ENCODE measurements around the gene MEMO1. TPM values are rescaled to one million over a fixed set of nuclear protein-coding genes. Genes with fewer than 3 reads are reported as not detected.
"Not testable (repeated sequence)": the region's sequence is repeated elsewhere in the genome, so short reads cannot be mapped to it uniquely, and the experiment has no call there.

MEMO1 gene
- polyA plus RNA-seq, 3 donors: 35.6 to 38.4 (median 37.7) TPM

DNA sequence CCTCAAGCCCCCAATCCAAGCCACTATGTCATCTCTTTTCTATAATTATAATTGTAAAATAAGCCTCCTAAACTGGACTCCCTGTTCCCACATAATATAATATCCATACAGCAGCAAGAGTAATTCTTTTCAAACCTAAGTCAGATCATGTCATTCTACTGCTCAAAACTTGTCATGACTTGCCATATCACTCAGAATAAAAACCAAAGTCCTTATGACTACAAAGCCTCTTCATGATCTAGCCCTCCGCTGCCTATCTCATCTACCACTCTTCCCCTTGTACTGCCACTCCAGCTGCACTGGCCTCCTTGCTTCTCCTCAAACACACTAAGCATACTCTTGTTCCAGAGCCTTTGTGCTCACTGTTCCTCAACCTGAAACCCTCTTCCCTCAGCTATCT lies 69.9 kb downstream of the MEMO1 start:
- no peak for DNase-seq (ENCODE audit: extremely low read depth in 1 of 11, low read depth in 9 of 11, low spot score in 4 of 11)

DNA sequence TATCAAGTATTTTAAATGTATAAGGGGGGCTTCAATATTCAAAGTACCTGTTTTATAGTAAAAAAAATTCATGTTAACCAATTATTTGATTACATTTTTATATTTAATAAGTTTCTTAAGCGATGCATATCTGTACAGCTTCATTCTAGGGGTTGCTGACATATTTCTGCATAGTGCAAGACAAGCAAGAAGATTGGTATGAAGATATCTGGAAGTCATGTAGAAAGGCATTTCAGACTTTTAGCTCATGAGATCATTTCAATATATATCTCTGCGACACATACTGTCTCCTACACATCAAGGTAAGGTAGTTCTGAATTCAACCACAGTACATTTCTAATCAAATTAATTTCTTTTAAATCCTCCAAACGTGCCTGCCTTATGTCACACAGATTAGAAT lies 73.1 kb downstream of the MEMO1 start:
- no peak for DNase-seq (ENCODE audit: extremely low read depth in 1 of 11, low read depth in 9 of 11, low spot score in 4 of 11)

- DNase-seq (ENCODE audit: extremely low read depth in 1 of 11, low read depth in 9 of 11, low spot score in 4 of 11): no peak
Observed at GRCh38 chr2:31935370-31935769, 75.4 kb downstream of the MEMO1 start.

GRCh38 chr2:31933066-31933465 lies 77.7 kb downstream of the MEMO1 start:
- DNase-seq (ENCODE audit: extremely low read depth in 1 of 11, low read depth in 9 of 11, low spot score in 4 of 11): no peak

GRCh38 chr2:31932589-31932988 lies 78.2 kb downstream of the MEMO1 start:
- no peak for DNase-seq (ENCODE audit: extremely low read depth in 1 of 11, low read depth in 9 of 11, low spot score in 4 of 11)

GRCh38 chr2:31931916-31932315 lies 78.9 kb downstream of the MEMO1 start:
- no peak for DNase-seq (ENCODE audit: extremely low read depth in 1 of 11, low read depth in 9 of 11, low spot score in 4 of 11)

GRCh38 chr2:31925517-31925916 lies 85.3 kb downstream of the MEMO1 start:
- no peak for DNase-seq (ENCODE audit: extremely low read depth in 1 of 11, low read depth in 9 of 11, low spot score in 4 of 11)

GRCh38 chr2:31923662-31924061 lies 87.1 kb downstream of the MEMO1 start:
- DNase-seq (ENCODE audit: extremely low read depth in 1 of 11, low read depth in 9 of 11, low spot score in 4 of 11): no peak

- DNase-seq (ENCODE audit: extremely low read depth in 1 of 11, low read depth in 9 of 11, low spot score in 4 of 11): no peak
Observed at GRCh38 chr2:31922542-31923408, 88.0 kb downstream of the MEMO1 start.

- no peak for DNase-seq (ENCODE audit: extremely low read depth in 1 of 11, low read depth in 9 of 11, low spot score in 4 of 11)
Observed at GRCh38 chr2:31920962-31921361, 89.8 kb downstream of the MEMO1 start.

- no peak for DNase-seq (ENCODE audit: extremely low read depth in 1 of 11, low read depth in 9 of 11, low spot score in 4 of 11)
Observed at GRCh38 chr2:31919499-31919898, 91.3 kb downstream of the MEMO1 start.

DNA sequence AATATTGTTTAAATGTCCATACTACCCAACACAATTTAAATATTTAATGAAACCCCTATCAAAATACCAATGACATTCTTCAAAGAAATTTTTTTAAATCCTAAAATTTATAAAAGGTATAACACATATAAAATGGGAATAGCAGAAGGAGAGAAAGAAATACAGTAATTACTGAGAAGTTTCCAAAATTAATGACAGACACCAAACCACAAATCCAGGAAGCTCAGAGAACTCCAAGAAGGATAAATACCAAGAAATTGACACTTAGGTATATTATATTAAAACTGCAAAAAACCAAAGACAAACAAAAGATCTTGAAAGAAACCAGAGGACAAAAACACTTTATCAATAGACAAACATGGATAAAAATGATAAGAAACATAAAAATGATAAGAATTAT lies 101.1 kb downstream of the MEMO1 start:
- no peak for DNase-seq (ENCODE audit: extremely low read depth in 1 of 11, low read depth in 9 of 11, low spot score in 4 of 11)

- not testable (repeated sequence) for DNase-seq (ENCODE audit: extremely low read depth in 1 of 11, low read depth in 9 of 11, low spot score in 4 of 11)
Observed at GRCh38 chr2:31907491-31907890, 103.3 kb downstream of the MEMO1 start.

DNA sequence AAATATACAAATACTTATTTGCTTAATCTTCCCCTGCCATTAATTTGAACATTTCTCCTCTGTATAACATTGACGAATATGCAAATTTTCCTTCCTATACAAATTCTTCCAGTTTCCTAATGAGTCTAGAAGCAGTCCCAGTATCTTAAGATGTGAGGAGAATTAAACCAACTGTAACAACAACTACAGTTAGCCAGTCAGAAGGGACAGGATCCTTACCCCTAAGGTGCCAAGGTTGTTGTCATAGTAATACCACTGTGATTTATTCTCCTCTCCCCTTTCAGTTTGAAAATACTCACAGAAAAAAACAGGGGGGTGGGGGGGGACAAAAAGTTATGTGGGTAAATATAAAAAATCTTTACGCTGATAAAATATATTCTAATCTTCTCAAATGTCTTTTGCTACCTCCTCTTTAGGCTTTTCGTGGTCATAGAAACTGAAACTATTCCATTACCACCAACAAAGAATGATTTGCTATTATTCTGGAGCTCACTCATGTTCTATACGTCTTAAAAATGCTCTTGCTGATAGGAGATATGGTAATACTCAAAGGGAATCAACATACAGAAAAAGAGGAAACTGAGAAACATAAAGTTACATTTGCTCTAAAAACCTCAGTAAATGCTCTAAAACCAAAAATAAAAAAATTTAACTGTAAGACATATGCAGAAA lies 107.6 kb downstream of the MEMO1 start:
- DNase-seq (ENCODE audit: extremely low read depth in 1 of 11, low read depth in 9 of 11, low spot score in 4 of 11): peak in 1 of 11 donors; percentile 1

- DNase-seq (ENCODE audit: extremely low read depth in 1 of 11, low read depth in 9 of 11, low spot score in 4 of 11): no peak
Observed at GRCh38 chr2:31901900-31902299, 108.9 kb downstream of the MEMO1 start.

GRCh38 chr2:31900156-31900555 lies 110.7 kb downstream of the MEMO1 start:
- DNase-seq (ENCODE audit: extremely low read depth in 1 of 11, low read depth in 9 of 11, low spot score in 4 of 11): not testable (repeated sequence)

DNA sequence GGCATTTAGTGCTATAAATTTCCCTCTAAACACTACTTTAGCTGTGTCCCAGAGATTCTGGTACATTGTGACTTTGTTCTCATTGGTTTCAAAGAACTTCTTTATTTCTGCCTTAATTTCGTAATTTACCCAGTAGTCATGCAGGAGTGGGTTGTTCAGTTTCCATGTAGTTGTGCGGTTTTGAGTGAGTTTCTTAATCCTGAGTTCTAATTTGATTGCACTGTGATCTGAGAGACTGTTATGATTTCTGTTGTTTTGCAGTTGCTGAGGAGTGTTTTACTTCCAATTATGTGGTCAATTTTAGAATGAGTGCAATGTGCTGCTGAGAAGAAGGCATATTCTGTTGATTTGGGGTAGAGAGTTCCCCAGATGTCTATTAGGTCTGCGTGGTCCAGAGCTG lies 112.5 kb downstream of the MEMO1 start:
- DNase-seq (ENCODE audit: extremely low read depth in 1 of 11, low read depth in 9 of 11, low spot score in 4 of 11): not testable (repeated sequence)

- not testable (repeated sequence) for DNase-seq (ENCODE audit: extremely low read depth in 1 of 11, low read depth in 9 of 11, low spot score in 4 of 11)
Observed at GRCh38 chr2:31897340-31897739, 113.5 kb downstream of the MEMO1 start.

DNA sequence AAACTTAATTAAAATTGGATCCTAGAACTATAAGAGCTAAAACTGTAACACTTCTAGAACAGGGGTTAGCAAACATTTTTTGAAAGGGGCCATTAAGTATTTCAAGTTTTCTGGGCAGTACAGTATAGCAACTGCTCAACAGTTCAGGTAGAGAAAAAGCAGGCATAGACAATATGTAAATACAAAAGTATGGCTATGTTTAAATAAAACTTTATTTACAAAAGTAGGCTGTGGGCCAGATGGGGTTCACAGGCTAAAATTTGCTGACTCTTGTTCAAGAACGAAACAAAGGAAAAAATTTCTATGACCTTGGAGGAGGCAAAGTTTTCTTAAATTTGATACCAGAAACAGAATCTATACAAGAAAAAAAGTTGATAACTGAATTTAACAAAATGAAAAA lies 114.5 kb downstream of the MEMO1 start:
- DNase-seq (ENCODE audit: extremely low read depth in 1 of 11, low read depth in 9 of 11, low spot score in 4 of 11): no peak

GRCh38 chr2:31894656-31895055 lies 116.2 kb downstream of the MEMO1 start:
- no peak for DNase-seq (ENCODE audit: extremely low read depth in 1 of 11, low read depth in 9 of 11, low spot score in 4 of 11)

DNA sequence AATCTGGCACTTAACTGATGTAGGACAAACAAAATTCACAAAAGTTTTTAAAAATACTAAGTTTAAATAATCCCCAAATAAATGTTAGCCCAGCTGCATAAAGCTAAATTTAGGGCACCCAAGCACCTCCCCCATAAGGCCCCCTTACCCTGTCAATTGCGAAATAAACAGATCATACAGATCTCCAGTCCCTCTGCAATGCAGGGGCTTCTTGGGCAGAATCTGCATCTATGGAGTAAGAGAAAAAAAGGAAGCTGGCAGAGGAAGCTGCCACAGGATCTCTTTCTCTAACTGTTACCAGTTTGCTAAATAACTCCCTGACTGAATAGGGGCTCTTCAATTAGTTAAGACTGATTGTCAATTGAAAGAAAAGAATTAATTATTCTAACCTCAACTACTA lies 117.7 kb downstream of the MEMO1 start:
- no peak for DNase-seq (ENCODE audit: extremely low read depth in 1 of 11, low read depth in 9 of 11, low spot score in 4 of 11)

Measured in renal cortex interstitium (tissue), 11 donors.